OCI-LY3 (cell line): ENCODE results near the gene GAB2.

ENCODE experiments used
- H2AFZ ChIP-seq: fragments of 200-600, 300-600 bp; shearing (Covaris generic); 2 replicates; pipeline ENCODE4 v1.6.0; 2014; ENCODE audit warnings: antibody characterized with exemption, low read depth, low read length
- H3K27ac ChIP-seq: fragments of 200-600, 300-600 bp; sonication (generic); 2 replicates; pipeline ENCODE4 v1.5.1; 2014; ENCODE audit warnings: mild to moderate bottlenecking, low read length, moderate library complexity, mixed read lengths
- H3K27me3 ChIP-seq: fragments of 200-600, 300-600 bp; sonication (generic); 2 replicates; pipeline ENCODE4 v1.6.1; 2014; ENCODE audit warnings: low read depth, low read length, mixed read lengths
- H3K36me3 ChIP-seq: fragments of 200-600, 300-600 bp; sonication (generic); replicated peaks from 2 replicates; pipeline ENCODE3; 2014; ENCODE audit warnings: low read depth, low read length, mixed read lengths
- H3K4me1 ChIP-seq: fragments of 300-600, 200-600 bp; sonication (generic); 2 replicates; pipeline ENCODE4 v1.6.1; 2014; ENCODE audit warnings: low read length, mixed read lengths
- H3K4me2 ChIP-seq: fragments of 200-600, 300-600 bp; sonication (generic); 2 replicates; pipeline ENCODE4 v1.6.1; 2014; ENCODE audit warnings: low read length, mixed read lengths
- H3K4me3 ChIP-seq: fragments of 300-600, 200-600 bp; sonication (generic); 2 replicates; pipeline ENCODE4 v1.5.1; 2014; ENCODE audit warnings: antibody characterized with exemption, mild to moderate bottlenecking, low read length, moderate library complexity
- H3K79me2 ChIP-seq: fragments of 300-600, 200-600 bp; shearing (Covaris generic); 2 replicates; pipeline ENCODE4 v1.6.1; 2014; ENCODE audit warnings: mild to moderate bottlenecking, low read length, mixed read lengths
- H3K9ac ChIP-seq: fragments of 300-600, 200-600 bp; shearing (Covaris generic); 2 replicates; pipeline ENCODE4 v1.6.0; 2014; ENCODE audit warnings: mild to moderate bottlenecking, low read length, moderate library complexity
- H3K9me3 ChIP-seq: fragments of 200-600, 300-600 bp; shearing (Covaris generic); 2 replicates; pipeline ENCODE4 v1.6.1; 2014; ENCODE audit warnings: low read length, mixed read lengths; ENCODE audit not compliant: insufficient read depth
- H4K20me1 ChIP-seq: fragments of 200-600, 300-600 bp; sonication (generic); 2 replicates; pipeline ENCODE4 v1.6.1; 2016; ENCODE audit warnings: low read length, mixed read lengths; ENCODE audit not compliant: insufficient read depth
- CTCF ChIP-seq: fragments of 200-600, 300-600 bp; sonication (generic); IDR thresholded peaks from 2 replicates; pipeline ENCODE4 v1.5.1; 2014; ENCODE audit warnings: antibody characterized with exemption, low read length, low read depth
- EZH2phosphoT487 ChIP-seq: fragments of 200-600 bp; shearing (Covaris generic); IDR thresholded peaks from 2 replicates; pipeline ENCODE4 v1.6.1; 2018; ENCODE audit warnings: antibody characterized with exemption, mixed run types, low read depth

GAB2 gene

GRCh38 chr11:78200061-78200460 is 217.6 kb downstream of the GAB2 start:
- Histone ChIP-seq H3K27me3 (no peaks in the 10 kb centered on the region), H3K79me2 (no peaks in the 10 kb centered on the region), H2AFZ (no peak overlapping the region), H3K36me3 (no peaks in the 10 kb centered on the region), H4K20me1 (no peaks in the 10 kb centered on the region), H3K4me3 (no peak overlapping the region), H3K9me3 (no peaks in the 10 kb centered on the region), H3K27ac (no peak overlapping the region), H3K4me1 (no peaks in the 10 kb centered on the region), H3K4me2 (no peak overlapping the region), H3K9ac (no peak overlapping the region)
- TF ChIP-seq EZH2phosphoT487: no peak
- no peak for TF ChIP-seq CTCF

- H3K27me3 ChIP-seq: no peaks in the 10 kb centered on the region
- TF ChIP-seq EZH2phosphoT487: no peak
- no peak for TF ChIP-seq CTCF
- H3K27ac ChIP-seq: no peak overlapping the region
- no peak overlapping the region for H3K9ac ChIP-seq
- no peak overlapping the region for H2AFZ ChIP-seq
- no peak overlapping the region for H3K4me3 ChIP-seq
- no peaks in the 10 kb centered on the region for H4K20me1 ChIP-seq
- no peaks in the 10 kb centered on the region for H3K36me3 ChIP-seq
- H3K4me1 ChIP-seq: no peaks in the 10 kb centered on the region
- H3K4me2 ChIP-seq: no peak overlapping the region
- H3K9me3 ChIP-seq: no peaks in the 10 kb centered on the region
- H3K79me2 ChIP-seq: no peaks in the 10 kb centered on the region
Measured at GRCh38 chr11:78199653-78200015, 218.0 kb downstream of the GAB2 start.

GRCh38 chr11:78199015-78199652 is 218.5 kb downstream of the GAB2 start:
- no peaks in the 10 kb centered on the region for H3K4me1 ChIP-seq
- no peak overlapping the region for H3K4me2 ChIP-seq
- no peaks in the 10 kb centered on the region for H3K27me3 ChIP-seq
- H3K9me3 ChIP-seq: no peaks in the 10 kb centered on the region
- H3K27ac ChIP-seq: no peak overlapping the region
- H3K36me3 ChIP-seq: no peaks in the 10 kb centered on the region
- H3K4me3 ChIP-seq: no peak overlapping the region
- no peaks in the 10 kb centered on the region for H4K20me1 ChIP-seq
- TF ChIP-seq CTCF: no peak
- no peak for TF ChIP-seq EZH2phosphoT487
- H2AFZ ChIP-seq: no peak overlapping the region
- H3K79me2 ChIP-seq: no peaks in the 10 kb centered on the region
- no peak overlapping the region for H3K9ac ChIP-seq

GRCh38 chr11:78197816-78198215 is 219.8 kb downstream of the GAB2 start:
- Histone ChIP-seq H3K27ac (no peak overlapping the region), H3K9ac (no peak overlapping the region), H3K27me3 (no peaks in the 10 kb centered on the region), H4K20me1 (no peaks in the 10 kb centered on the region), H3K79me2 (no peaks in the 10 kb centered on the region), H3K36me3 (no peaks in the 10 kb centered on the region), H3K4me2 (no peak overlapping the region), H3K4me3 (no peak overlapping the region), H3K9me3 (no peaks in the 10 kb centered on the region), H3K4me1 (peaks cover 2% of the 10 kb centered on the region; the same call in 1 of the 2 replicates), H2AFZ (no peak overlapping the region)
- TF ChIP-seq CTCF (no peak), EZH2phosphoT487 (no peak)
